OCI-LY3 (cell line): Measurements from ENCODE around the gene C9orf78.

ENCODE experiments used
- H2AFZ ChIP-seq: fragments of 200-600, 300-600 bp; shearing (Covaris generic); 2 replicates; pipeline ENCODE4 v1.6.0; 2014; ENCODE audit warnings: antibody characterized with exemption, low read depth, low read length
- H3K27ac ChIP-seq: fragments of 200-600, 300-600 bp; sonication (generic); 2 replicates; pipeline ENCODE4 v1.5.1; 2014; ENCODE audit warnings: mild to moderate bottlenecking, low read length, moderate library complexity, mixed read lengths
- H3K27me3 ChIP-seq: fragments of 200-600, 300-600 bp; sonication (generic); 2 replicates; pipeline ENCODE4 v1.6.1; 2014; ENCODE audit warnings: low read depth, low read length, mixed read lengths
- H3K36me3 ChIP-seq: fragments of 200-600, 300-600 bp; sonication (generic); replicated peaks from 2 replicates; pipeline ENCODE3; 2014; ENCODE audit warnings: low read depth, low read length, mixed read lengths
- H3K4me1 ChIP-seq: fragments of 300-600, 200-600 bp; sonication (generic); 2 replicates; pipeline ENCODE4 v1.6.1; 2014; ENCODE audit warnings: low read length, mixed read lengths
- H3K4me2 ChIP-seq: fragments of 200-600, 300-600 bp; sonication (generic); 2 replicates; pipeline ENCODE4 v1.6.1; 2014; ENCODE audit warnings: low read length, mixed read lengths
- H3K4me3 ChIP-seq: fragments of 300-600, 200-600 bp; sonication (generic); 2 replicates; pipeline ENCODE4 v1.5.1; 2014; ENCODE audit warnings: antibody characterized with exemption, mild to moderate bottlenecking, low read length, moderate library complexity
- H3K79me2 ChIP-seq: fragments of 300-600, 200-600 bp; shearing (Covaris generic); 2 replicates; pipeline ENCODE4 v1.6.1; 2014; ENCODE audit warnings: mild to moderate bottlenecking, low read length, mixed read lengths
- H3K9ac ChIP-seq: fragments of 300-600, 200-600 bp; shearing (Covaris generic); 2 replicates; pipeline ENCODE4 v1.6.0; 2014; ENCODE audit warnings: mild to moderate bottlenecking, low read length, moderate library complexity
- H3K9me3 ChIP-seq: fragments of 200-600, 300-600 bp; shearing (Covaris generic); 2 replicates; pipeline ENCODE4 v1.6.1; 2014; ENCODE audit warnings: low read length, mixed read lengths; ENCODE audit not compliant: insufficient read depth
- H4K20me1 ChIP-seq: fragments of 200-600, 300-600 bp; sonication (generic); 2 replicates; pipeline ENCODE4 v1.6.1; 2016; ENCODE audit warnings: low read length, mixed read lengths; ENCODE audit not compliant: insufficient read depth
- CTCF ChIP-seq: fragments of 200-600, 300-600 bp; sonication (generic); IDR thresholded peaks from 2 replicates; pipeline ENCODE4 v1.5.1; 2014; ENCODE audit warnings: antibody characterized with exemption, low read length, low read depth
- EZH2phosphoT487 ChIP-seq: fragments of 200-600 bp; shearing (Covaris generic); IDR thresholded peaks from 2 replicates; pipeline ENCODE4 v1.6.1; 2018; ENCODE audit warnings: antibody characterized with exemption, mixed run types, low read depth

Gene C9orf78

GRCh38 chr9:129778469-129778868, 56.6 kb downstream of the C9orf78 start:
- TF ChIP-seq EZH2phosphoT487 (no peak), CTCF (no peak)
- H3K27me3 ChIP-seq, result no peaks in the 10 kb centered on the region
- H4K20me1 ChIP-seq, result no peaks in the 10 kb centered on the region
- H3K4me3 ChIP-seq, result no peak overlapping the region
- H3K36me3 ChIP-seq, result no peaks in the 10 kb centered on the region
- H3K27ac ChIP-seq, result no peak overlapping the region
- no peaks in the 10 kb centered on the region for H3K9me3 ChIP-seq
- H2AFZ ChIP-seq, result no peak overlapping the region
- H3K4me2 ChIP-seq, result no peak overlapping the region
- no peaks in the 10 kb centered on the region for H3K4me1 ChIP-seq
- H3K79me2 ChIP-seq, result no peaks in the 10 kb centered on the region
- no peak overlapping the region for H3K9ac ChIP-seq

- Histone ChIP-seq H3K9ac (no peak overlapping the region), H3K4me1 (no peaks in the 10 kb centered on the region), H3K27me3 (no peaks in the 10 kb centered on the region), H4K20me1 (no peaks in the 10 kb centered on the region), H3K9me3 (no peaks in the 10 kb centered on the region), H2AFZ (no peak overlapping the region), H3K79me2 (no peaks in the 10 kb centered on the region), H3K4me2 (no peak overlapping the region), H3K36me3 (no peaks in the 10 kb centered on the region), H3K27ac (no peak overlapping the region), H3K4me3 (no peak overlapping the region)
- TF ChIP-seq CTCF (no peak), EZH2phosphoT487 (no peak)
These were observed 57.3 kb downstream of the C9orf78 start for GRCh38 chr9:129777769-129778130.
